H1 (cell line): ENCODE measurements around the gene THADA.

ENCODE experiments used
- ATF3 ChIP-seq: IDR thresholded peaks from 2 replicates; pipeline ENCODE4 v1.6.1; 2011; ENCODE audit warnings: low read depth, mild to moderate bottlenecking, low read length; ENCODE audit not compliant: insufficient read depth
- CHD2 ChIP-seq: IDR thresholded peaks from 2 replicates; pipeline ENCODE4 v1.6.1; 2012; ENCODE audit warnings: low read length, improper control_type of control experiment
- CHD7 ChIP-seq: fragments of 300-600 bp; sonication (generic); IDR thresholded peaks from 2 replicates; pipeline ENCODE4 v1.7.1; 2012; ENCODE audit warnings: low read length, moderate library complexity, mild to moderate bottlenecking, inconsistent platforms; ENCODE audit not compliant: insufficient replicate concordance
- CTCF ChIP-seq, 3 experiments: IDR thresholded peaks; 1 replicate in 2 of 3; 2 replicates in 1 of 3; pipeline versions ENCODE4 v1.5.1 to v1.6.1; 2011; ENCODE audit warnings: low read length in 3 of 3, mild to moderate bottlenecking in 3 of 3, inconsistent platforms in 2 of 3, low read depth in 1 of 3, moderate library complexity in 1 of 3; ENCODE audit not compliant: insufficient read depth in 1 of 3; ENCODE audit errors: control extremely low read depth in 1 of 3
- NRF1 ChIP-seq: IDR thresholded peaks from 2 replicates; pipeline ENCODE4 v1.6.1; 2011; ENCODE audit warnings: mild to moderate bottlenecking, low read depth, low read length, improper control_type of control experiment
- SUZ12 ChIP-seq: fragments of 200-600 bp; sonication (generic); IDR thresholded peaks from 2 replicates; pipeline ENCODE4 v1.6.1; 2012; ENCODE audit warnings: mild to moderate bottlenecking, inconsistent platforms, low read length, moderate library complexity, mixed read lengths

GRCh38 chr2:43223521-43224001 lies 372.3 kb downstream of the THADA start:
- no peak for TF ChIP-seq CTCF (IDR thresholded peaks at IDR 0.05; ENCODE audit: control extremely low read depth in 1 of 3, insufficient read depth in 1 of 3, low read depth in 1 of 3, low read length in 3 of 3)
- TF ChIP-seq NRF1 = no peak
- no peak for TF ChIP-seq ATF3
- TF ChIP-seq CHD7 = no peak
- no peak for TF ChIP-seq CHD2
- no peak for TF ChIP-seq SUZ12
